AG04449 (cell line): ENCODE results near the gene PRPSAP1.
"Not testable (repeated sequence)": the region's sequence is repeated elsewhere in the genome, so short reads cannot be mapped to it uniquely, and the experiment has no call there.

Source experiments
- CTCF ChIA-PET: fragments of 350-600 bp; formaldehyde crosslinking; extraction: SDS; loops from one replicate; lab custom pipeline; 2021; ENCODE audit warnings: antibody characterized with exemption; lab: Yijun Ruan, JAX
- POLR2A ChIA-PET: fragments of 400-600, 350-600 bp; formaldehyde crosslinking; extraction: SDS; loops from one replicate; lab custom pipeline; 2020; ENCODE audit warnings: antibody characterized with exemption, inconsistent platforms; lab: Yijun Ruan, JAX
- DNase-seq: peaks from one replicate; pipeline ENCODE4 v3.0.0-alpha.2; 2010; ENCODE audit warnings: low read depth, low spot score
- H3K4me3 ChIP-seq: 2 replicates; pipeline ENCODE4 v1.5.1; 2011; ENCODE audit warnings: low read depth, mild to moderate bottlenecking, control low read depth, low read length
- TF ChIP-seq, protein P1 (sequence below): IDR thresholded peaks from one replicate; pipeline ENCODE4 v1.5.1; 2011; ENCODE audit warnings: mild to moderate bottlenecking, moderate library complexity, low read length, control low read depth, inconsistent platforms; ENCODE audit not compliant: insufficient read depth; ENCODE audit errors: missing control alignments

PRPSAP1 gene

DNA sequence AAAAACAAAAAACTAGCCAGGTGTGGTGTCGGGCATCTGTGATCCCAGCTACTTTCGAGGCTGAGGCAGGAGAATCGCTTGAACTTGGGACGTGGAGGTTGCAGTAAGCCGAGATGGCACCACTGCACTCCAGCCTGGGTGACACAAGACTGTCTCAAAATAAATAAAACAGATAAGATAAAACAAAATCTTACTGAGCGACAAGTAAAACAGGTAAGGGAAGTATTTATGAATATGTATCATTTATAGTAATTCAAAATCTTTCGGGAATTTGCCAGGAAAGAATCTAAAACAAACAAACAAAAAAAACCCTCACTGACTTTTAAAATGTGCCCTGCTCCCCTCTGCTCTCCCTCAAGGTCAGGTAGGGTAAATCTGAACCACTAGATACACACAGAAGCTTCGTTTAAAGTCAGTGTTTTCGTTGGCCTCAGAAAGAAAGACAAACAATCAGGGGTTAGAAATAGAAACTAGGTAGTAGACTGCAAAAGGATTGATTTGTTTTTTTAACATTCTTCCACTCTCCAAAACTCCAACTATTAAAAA is 2.1 kb downstream of the PRPSAP1 start:
- CTCF ChIA-PET = interaction anchor here (0.9 to 4.2 kb wide), 10 partner anchors 12 to 72 kb away, joined by 3 to 74 read pairs (median 12); partner anchors contain the start of gene SPHK1
- peak overlapping the region; percentile 27 for H3K4me3 ChIP-seq

DNA sequence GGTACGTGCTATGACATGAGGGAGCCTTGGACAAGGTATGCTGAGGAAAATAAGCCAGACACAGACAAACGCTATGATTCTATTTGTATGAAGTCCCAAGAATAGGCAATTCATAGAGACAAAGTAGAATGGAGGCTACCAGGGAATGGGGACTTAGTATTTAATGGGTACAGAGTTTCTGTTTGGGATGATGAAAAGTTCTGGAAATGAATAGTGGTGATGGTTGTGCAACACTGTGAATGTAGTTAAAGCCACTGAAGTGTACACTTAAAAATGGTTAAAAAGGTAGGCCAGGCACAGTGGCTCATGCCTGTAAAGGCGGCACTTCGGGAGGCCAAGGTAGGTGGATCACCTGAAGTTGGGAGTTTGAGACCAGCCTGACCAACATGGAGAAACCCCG is 3.3 kb downstream of the PRPSAP1 start:
- TF ChIP-seq, protein P1, sequence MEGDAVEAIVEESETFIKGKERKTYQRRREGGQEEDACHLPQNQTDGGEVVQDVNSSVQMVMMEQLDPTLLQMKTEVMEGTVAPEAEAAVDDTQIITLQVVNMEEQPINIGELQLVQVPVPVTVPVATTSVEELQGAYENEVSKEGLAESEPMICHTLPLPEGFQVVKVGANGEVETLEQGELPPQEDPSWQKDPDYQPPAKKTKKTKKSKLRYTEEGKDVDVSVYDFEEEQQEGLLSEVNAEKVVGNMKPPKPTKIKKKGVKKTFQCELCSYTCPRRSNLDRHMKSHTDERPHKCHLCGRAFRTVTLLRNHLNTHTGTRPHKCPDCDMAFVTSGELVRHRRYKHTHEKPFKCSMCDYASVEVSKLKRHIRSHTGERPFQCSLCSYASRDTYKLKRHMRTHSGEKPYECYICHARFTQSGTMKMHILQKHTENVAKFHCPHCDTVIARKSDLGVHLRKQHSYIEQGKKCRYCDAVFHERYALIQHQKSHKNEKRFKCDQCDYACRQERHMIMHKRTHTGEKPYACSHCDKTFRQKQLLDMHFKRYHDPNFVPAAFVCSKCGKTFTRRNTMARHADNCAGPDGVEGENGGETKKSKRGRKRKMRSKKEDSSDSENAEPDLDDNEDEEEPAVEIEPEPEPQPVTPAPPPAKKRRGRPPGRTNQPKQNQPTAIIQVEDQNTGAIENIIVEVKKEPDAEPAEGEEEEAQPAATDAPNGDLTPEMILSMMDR = no peak
- ChIA-PET POLR2A (no interaction called here), CTCF (interaction anchor here (1.5 to 4.2 kb wide), 3 partner anchors 33 to 47 kb away, joined by 3 to 74 read pairs (median 9); partner anchors contain the start of gene SPHK1)
- DNase-seq = no peak
- H3K4me3 ChIP-seq = no peak overlapping the region

More for the DNA sequence above, 2.1 kb downstream of the PRPSAP1 start:
- DNase-seq = no peak
- TF ChIP-seq, protein P1 = no peak
- POLR2A ChIA-PET = interaction anchor here (1.8 to 3.8 kb wide), 2 partner anchors 10 to 32 kb away, joined by 7 to 47 read pairs; partner anchors contain the start of gene SPHK1

DNA sequence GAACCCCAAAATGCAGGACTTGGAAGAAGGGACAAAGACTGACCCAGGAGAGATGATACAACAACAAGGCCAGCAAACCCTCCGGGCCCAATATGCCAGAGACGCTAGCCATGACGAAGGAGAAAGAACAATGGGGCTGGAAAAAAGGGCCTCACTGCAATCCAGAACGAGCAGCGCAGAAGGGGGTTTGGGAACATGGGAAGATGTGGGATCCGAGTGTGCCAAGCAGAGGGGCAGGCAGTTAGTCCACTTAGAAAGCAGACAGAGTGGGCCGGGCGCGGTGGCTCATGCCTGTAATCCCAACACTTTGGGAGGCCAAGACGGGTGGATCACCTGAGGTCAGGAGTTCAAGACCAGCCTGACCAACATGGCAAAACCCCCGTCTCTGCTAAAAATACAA is 6.8 kb downstream of the PRPSAP1 start:
- CTCF ChIA-PET = interaction anchor here (1.0 to 1.1 kb wide), 2 partner anchors 8 to 19 kb away, joined by 3 read pairs; no protein-coding TSS in a partner anchor
- H3K4me3 ChIP-seq, DNase-seq, POLR2A ChIA-PET: not testable (repeated sequence)

DNA sequence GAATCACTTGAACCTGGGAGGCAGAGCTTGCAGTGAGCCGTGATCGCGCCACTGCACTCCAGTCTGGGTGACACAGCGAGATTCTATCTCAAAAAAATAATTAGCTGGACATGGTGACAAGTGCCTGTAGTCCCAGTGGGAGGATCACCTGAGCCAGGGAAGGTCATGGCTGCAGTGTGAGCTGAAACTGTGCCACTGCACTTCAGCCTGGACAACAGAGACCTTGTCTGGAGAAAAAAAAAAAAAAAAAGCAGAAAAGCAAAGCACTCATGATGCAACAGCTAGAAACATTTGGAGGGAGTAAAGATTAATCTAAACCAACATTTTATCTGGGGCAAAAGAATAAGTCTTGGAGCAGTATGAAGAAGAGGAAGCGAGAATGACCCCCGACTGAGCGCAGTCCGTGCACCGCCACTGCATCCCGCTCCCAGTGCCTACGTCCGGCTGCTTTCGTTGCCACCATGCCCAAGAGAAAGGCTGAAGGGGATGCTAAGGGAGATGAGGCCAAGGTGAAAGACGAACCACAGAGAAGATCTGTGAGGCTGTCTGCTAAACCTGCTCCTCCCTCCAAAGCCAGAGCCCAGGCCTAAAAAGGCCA is 8.2 kb downstream of the PRPSAP1 start:
- DNase-seq = no peak
- ChIA-PET POLR2A (interaction anchor here (1.5 kb wide), 1 partner anchor 8 kb away, joined by 4 read pairs; the partner anchor contains the start of gene PRPSAP1), CTCF (interaction anchor here (3.5 kb wide), 1 partner anchor 8 kb away, joined by 10 read pairs; the partner anchor contains the start of gene PRPSAP1)
- no peak overlapping the region for H3K4me3 ChIP-seq
- TF ChIP-seq, protein P1 = no peak

DNA sequence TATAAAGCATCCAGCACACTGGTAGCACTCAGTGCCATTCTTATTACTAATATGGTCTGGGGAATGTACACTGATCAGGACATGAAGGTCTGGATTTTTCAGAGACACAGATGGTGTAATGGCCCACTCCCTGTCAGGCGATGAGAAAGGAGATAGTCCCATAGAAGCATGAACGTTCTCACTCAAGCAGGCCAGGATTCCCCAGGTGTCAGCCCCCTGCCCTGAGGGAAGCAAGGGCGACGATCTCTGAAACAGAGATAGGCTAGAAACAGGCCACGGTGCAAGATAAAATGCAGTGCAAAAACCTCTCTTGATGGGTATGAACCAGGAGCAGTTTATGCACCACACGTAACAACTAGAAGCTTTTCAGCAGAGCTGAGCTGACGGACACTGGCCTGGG is 10.6 kb downstream of the PRPSAP1 start:
- no peak overlapping the region for H3K4me3 ChIP-seq
- TF ChIP-seq, protein P1 = no peak
- ChIA-PET CTCF (interaction anchor here (3.5 kb wide), 1 partner anchor 10 kb away, joined by 10 read pairs; the partner anchor contains the start of gene PRPSAP1), POLR2A (no interaction called here)
- DNase-seq = no peak

DNA sequence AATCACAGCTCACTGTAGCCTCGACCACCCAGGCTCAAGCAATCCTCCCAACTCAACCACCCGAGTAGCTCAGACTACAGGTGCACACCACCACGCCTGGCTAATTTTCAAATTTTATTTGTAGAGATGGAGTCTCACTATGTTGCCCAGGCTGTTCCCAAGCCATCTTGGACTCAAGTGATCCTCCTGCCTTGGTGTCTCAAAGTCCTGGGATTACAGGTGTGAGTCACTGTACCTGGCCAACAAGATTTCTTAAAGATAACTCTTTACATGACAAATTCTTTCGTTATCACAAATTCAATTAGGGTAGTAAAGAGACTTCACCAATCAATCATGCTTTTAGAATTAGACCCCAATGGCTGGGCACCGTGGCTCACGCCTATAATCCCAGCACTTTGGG is 12.4 kb downstream of the PRPSAP1 start:
- no peak for DNase-seq
- H3K4me3 ChIP-seq = no peak overlapping the region
- ChIA-PET POLR2A (no interaction called here), CTCF (no interaction called here)
- TF ChIP-seq, protein P1 = no peak
